HG03439 (cell line): ENCODE data around the gene C19orf53.

ENCODE experiments used
- ATAC-seq: cut with Tn5 transposase; IDR thresholded peaks from one replicate; pipeline ENCODE4 v1.9.1; 2021; ENCODE audit warnings: mild to moderate bottlenecking, moderate library complexity; ENCODE audit not compliant: unreplicated experiment

C19orf53 gene

DNA sequence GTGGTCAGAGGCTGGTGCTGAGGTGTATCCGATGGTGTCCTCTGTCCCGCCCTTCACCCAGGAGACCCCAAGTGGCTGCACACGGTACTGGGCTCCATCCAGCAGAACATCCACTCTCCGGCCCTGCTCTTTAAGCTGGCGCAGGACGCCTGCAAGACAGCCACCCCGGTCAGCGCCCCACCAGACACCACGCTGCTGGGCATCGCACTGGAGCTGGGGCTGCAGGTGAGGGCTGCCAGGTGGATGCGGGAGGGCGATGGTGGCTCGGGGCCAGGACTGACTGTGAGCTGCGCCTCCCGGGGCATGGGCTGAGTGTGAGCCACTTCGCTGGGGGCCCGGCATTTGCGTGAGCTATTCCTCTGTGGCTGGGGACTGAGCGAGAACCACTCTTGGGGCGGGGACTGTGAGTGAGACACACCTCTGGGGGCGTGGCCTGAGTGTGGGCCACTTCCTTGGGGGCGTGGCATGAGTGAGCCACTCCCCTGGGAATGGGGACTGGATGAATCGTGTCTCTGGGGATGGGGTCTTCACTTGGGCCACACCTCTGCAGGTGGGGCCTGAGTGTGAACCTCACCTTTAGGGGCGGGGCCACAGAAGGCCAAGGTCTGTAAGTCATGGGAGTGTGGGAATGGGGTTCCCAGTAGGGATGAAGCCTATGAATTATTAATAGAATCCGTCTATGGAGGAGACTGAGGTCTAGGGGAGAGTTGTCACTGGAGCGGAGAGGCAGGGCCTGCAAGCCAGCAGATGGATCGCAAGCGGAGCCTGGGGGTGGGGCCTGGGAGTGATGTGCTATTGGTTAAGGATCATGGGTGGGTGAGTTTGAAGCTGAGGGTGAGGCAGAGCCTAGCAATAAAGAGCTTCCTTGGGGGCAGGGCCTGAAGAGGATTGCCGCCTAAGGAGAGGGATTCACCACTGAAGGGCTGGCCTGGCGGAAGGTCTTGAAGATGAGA is 51.5 kb downstream of the C19orf53 start:
- ATAC-seq = no peak

DNA sequence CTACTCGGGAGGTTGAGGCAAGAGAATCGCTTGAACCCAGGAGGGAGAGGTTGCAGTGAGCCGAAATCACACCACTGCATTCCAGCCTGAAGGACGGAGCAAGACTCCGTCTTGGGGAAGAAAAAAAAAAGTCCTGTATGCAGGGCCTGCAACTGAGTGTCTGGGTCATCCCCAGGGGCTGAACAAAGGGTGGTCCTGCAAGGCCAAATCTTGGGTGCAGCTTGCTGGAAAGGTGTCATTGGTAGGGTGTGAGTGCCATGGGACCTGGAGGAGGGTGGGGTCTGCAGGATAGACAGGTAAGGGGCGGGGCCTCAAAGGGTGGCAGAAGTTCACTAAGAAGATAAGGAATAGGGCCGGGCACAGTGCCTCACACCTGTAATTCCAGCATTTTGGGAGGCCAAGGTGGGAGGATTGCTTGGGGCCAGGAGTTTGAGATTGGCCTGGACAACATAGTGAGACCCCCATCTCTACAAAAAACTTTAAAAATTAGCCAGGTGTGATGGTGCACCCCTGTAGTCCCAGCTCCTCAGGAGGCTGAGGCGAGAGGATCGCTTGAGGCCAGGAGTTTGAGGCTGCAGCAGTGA is 52.5 kb downstream of the C19orf53 start:
- no peak for ATAC-seq

DNA sequence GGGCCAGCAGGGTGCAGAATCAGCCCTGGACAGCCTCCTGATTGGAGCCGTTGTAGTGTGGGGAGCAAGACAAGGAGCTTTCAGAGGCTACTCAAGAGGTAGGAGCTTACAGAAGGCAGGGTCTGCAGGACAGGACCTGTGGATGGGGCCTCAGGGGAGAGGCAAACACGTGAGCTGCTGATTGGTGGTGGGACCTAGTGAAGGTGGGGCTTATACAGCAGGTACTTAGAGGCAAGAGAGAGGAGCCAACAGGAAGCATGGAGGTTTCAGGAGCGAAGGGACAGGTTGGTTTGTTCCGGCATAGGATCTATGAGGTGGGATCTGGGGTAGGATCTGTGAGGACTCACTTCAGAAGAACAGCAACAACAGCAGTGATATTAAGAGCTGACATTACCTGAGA is 53.4 kb downstream of the C19orf53 start:
- ATAC-seq = no peak
